ENCODE results near the gene PLCXD1.

Gene PLCXD1

DNA sequence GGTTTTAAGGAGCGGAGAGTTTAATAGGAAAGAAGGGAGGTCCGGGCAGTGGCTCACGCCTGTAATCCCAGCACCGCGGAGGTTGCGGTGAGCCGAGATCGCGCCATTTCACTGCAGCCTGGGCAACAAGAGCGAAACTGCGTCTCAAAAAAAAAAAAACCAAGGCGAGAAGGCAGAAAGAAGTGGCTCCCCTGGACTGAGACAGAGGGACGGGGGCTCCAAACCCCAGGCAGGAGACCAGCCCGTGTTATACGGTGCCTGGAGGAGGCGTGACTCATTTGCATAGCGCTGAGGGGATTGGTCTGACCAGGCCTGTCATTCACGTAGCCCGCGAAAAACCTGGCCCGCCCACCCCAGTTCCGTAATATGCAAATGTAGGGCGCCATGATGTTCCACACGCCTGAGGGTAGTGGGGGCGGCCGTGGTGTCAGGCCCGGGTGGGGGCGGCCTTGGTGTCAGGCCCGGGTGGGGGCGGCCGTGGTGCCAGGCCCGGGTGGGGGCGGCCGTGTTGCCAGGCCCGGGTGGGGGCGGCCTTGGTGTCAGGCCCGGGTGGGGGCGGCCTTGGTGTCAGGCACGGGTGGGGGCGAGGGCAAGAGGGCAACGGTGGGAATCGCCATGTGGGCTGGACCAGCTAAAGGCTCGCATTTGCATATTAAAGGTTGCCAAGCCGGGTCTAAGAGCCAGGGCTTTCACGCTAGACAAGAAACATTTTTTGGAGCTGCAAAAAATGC is 2.1 kb downstream of the PLCXD1 start:
- peak overlapping the region; percentile 72 for H3K4me3 ChIP-seq (ENCODE audit: low read length)
- peak; percentile 77 for DNase-seq (ENCODE audit: low read depth)
- no peak for TF ChIP-seq CTCF (conservative IDR thresholded peaks at IDR 0.05; ENCODE audit: low read depth, low read length)

GRCh38 chrX:285076-285677 is 4.0 kb downstream of the PLCXD1 start:
- H3K4me3 ChIP-seq (ENCODE audit: low read length), result no peak overlapping the region
- no peak for TF ChIP-seq CTCF (conservative IDR thresholded peaks at IDR 0.05; ENCODE audit: low read depth, low read length)
- DNase-seq (ENCODE audit: low read depth), result no peak

GRCh38 chrX:287670-288069 is 6.5 kb downstream of the PLCXD1 start:
- TF ChIP-seq CTCF (conservative IDR thresholded peaks at IDR 0.05; ENCODE audit: low read depth, low read length), result no peak
- DNase-seq (ENCODE audit: low read depth), result no peak
- no peak overlapping the region for H3K4me3 ChIP-seq (ENCODE audit: low read length)

GRCh38 chrX:288561-288991 is 7.4 kb downstream of the PLCXD1 start:
- no peak for TF ChIP-seq CTCF (conservative IDR thresholded peaks at IDR 0.05; ENCODE audit: low read depth, low read length)

DNA sequence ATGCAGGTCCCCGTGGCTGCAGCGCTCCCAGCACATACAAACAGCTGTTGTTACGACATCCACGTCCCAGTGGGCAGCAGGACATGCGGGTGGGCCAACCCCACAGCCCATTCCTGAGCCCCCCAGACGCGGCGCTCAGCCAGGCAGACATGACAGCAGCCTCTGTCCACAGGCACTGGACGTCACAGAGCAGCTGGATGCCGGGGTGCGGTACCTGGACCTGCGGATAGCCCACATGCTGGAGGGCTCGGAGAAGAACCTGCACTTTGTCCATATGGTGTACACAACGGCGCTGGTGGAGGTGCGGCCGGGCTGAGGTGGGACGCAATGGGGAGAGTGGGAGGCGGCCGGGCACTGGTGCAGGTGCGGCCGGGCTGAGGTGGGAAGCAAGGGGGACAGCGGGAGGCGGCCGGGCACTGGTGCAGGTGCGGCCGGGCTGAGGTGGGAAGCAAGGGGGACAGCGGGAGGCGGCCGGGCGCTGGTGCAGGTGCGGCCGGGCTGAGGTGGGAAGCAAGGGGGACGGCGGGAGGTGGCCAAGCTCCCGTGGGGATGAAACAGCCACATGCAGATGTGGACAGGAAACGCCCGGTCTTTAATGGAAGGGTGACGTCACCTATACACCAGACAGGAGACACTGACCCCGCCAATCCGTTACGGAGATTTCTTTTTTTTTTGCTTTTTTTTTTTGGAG is 9.4 kb downstream of the PLCXD1 start:
- no peak for TF ChIP-seq CTCF (conservative IDR thresholded peaks at IDR 0.05; ENCODE audit: low read depth, low read length)
- no peak for DNase-seq (ENCODE audit: low read depth)
- H3K4me3 ChIP-seq (ENCODE audit: low read length), result no peak overlapping the region

More at GRCh38 chrX:288561-288991, 7.4 kb downstream of the PLCXD1 start:
- DNase-seq (ENCODE audit: low read depth), result no peak
- H3K4me3 ChIP-seq (ENCODE audit: low read length), result no peak overlapping the region

DNA sequence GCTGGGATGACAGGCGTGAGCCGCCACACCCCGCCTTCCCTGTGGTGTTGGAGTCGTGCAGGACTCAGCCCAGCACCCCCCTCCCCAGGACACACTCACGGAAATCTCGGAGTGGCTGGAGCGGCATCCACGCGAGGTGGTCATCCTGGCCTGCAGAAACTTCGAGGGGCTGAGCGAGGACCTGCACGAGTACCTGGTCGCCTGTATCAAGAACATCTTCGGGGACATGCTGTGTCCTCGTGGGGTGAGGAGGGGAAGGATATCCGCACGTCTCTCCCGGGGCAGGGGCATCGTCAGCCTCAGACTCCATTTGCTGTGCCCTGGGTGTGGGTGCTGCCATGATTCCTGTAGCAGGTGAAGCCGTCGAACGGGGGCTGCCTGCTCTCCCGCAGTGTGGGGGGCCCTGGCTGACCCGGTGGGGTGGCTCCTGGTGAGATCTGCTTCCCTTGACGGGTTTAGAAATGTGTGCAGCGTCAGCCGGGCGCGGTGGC is 10.3 kb downstream of the PLCXD1 start:
- DNase-seq (ENCODE audit: low read depth), result no peak
- TF ChIP-seq CTCF (conservative IDR thresholded peaks at IDR 0.05; ENCODE audit: low read depth, low read length), result no peak
- no peak overlapping the region for H3K4me3 ChIP-seq (ENCODE audit: low read length)

All from retinal pigment epithelial cell (primary cell).